Tibial artery (tissue), 4 donors: ENCODE results near the gene ABCC3.

Experiments
- DNase-seq, 2 donors: peaks; one replicate each; pipeline ENCODE4 v3.0.0-alpha.2; 2019
- H3K27ac ChIP-seq, 2 donors: fragments of 200-600 bp; sonication (generic) in 1 of 2; 1 replicate in 1 of 2; 2 replicates in 1 of 2; pipeline ENCODE4 v1.5.1; 2018 to 2019; ENCODE audit warnings: mild to moderate bottlenecking in 1 of 2
- H3K27me3 ChIP-seq, 2 donors: fragments of 200-600 bp; sonication (generic) in 1 of 2; one replicate each; pipeline versions ENCODE4 v1.5.1 to v1.6.0; 2016 to 2019
- H3K36me3 ChIP-seq, 3 donors: fragments of 200-600 bp; sonication (generic) in 2 of 3; one replicate each; pipeline ENCODE4 v1.5.1; 2016 to 2019; ENCODE audit warnings: mild to moderate bottlenecking in 2 of 3
- H3K4me1 ChIP-seq, 4 donors: fragments of 200-600 bp; sonication (generic) in 2 of 4; 1 replicate in 3 of 4; 2 replicates in 1 of 4; pipeline ENCODE4 v1.5.1; 2016 to 2019
- H3K4me3 ChIP-seq, 2 donors: fragments of 200-600 bp; sonication (generic) in 1 of 2; 1 replicate in 1 of 2; 2 replicates in 1 of 2; pipeline ENCODE4 v1.5.1; 2018 to 2019; ENCODE audit warnings: mild to moderate bottlenecking in 2 of 2
- H3K9me3 ChIP-seq, 3 donors: fragments of 200-600 bp; sonication (generic) in 1 of 3; one replicate each; pipeline ENCODE4 v1.5.1; 2016 to 2019
- CTCF ChIP-seq, 2 experiments: fragments of 200-600 bp in 1 of 2; fragments of 450-650 bp in 1 of 2; IDR thresholded peaks; one replicate each; pipeline ENCODE4 v1.5.1; 2017 to 2019; ENCODE audit warnings: antibody characterized with exemption in 2 of 2, mild to moderate bottlenecking in 1 of 2, moderate library complexity in 1 of 2
- intact Hi-C: fragments of 100-400 bp; cut with DNase I; formaldehyde crosslinking; loops from one replicate; pipeline ENCODE4 v1.15.0; 2023; ENCODE audit warnings: low total_unique reads

Gene ABCC3

DNA sequence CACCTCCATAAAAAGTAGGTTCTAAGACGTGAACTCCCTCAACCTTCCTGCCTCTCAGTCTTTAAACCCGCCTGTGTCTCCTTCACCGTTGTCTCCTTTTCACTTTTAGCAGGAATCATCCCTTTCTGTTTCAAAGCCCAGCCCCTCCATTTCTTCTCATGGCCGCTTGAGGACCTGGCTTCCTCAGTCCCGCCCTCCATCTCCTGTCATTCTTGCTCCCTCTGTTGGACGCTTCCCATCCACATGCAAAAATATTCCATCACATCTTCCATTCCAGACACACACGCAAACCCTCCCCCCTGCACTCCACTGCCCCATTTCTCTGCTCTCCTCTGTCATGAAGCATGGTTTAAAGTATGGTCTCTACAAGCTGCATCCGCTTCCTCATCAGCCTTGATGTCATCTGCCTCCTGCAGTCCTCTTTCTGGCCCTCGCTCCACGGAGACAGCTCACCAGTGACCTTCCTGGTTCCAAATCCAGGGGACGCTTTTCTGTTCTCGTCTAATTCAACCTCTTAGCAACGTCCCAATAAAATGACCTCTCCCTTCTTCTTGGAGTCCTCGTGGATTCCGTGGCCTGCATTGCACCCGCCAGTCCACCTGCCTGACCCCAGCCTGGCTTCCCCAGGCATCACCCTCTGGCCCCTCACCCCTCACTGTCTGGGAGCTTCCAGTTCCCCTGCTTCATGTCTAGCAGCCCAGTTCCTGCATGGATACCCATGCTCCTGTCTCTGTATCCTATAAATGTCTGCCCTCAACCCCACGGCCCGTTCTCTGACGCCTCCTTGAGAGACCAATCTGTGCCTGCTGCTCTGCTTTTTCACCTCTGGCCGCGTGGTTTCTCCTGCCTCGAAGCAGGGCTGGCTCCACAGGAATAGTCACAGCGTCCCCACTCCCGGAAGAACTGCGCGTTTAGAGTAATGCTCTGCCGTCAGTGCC, 46.9 kb downstream of the ABCC3 start:
- peak; percentile 59 to 70 for DNase-seq
- Histone ChIP-seq H3K9me3 (no peaks in the 10 kb centered on the region), H3K27me3 (no peaks in the 10 kb centered on the region), H3K36me3 (peaks cover 0 to 11% (median 0%) of the 10 kb centered on the region in 3 donors), H3K27ac (no peak overlapping the region), H3K4me3 (no peak overlapping the region), H3K4me1 (peaks cover 0 to 20% (median 9%) of the 10 kb centered on the region in 4 donors)
- TF ChIP-seq CTCF (IDR thresholded peaks at IDR 0.05), result peak; percentile 53 to 72
- intact Hi-C loops, result loop anchor here (10.0 kb wide), 2 partner anchors 47 to 197 kb away; partner anchors contain the start of gene ABCC3

- no peak overlapping the region for H3K27ac ChIP-seq
- H3K36me3 ChIP-seq, result peaks cover 0 to 11% (median 0%) of the 10 kb centered on the region in 3 donors
- H3K4me1 ChIP-seq, result peaks cover 3 to 29% (median 17%) of the 10 kb centered on the region in 4 donors
- H3K9me3 ChIP-seq, result no peaks in the 10 kb centered on the region
- H3K27me3 ChIP-seq, result no peaks in the 10 kb centered on the region
- intact Hi-C loops, result loop anchor here (10.0 kb wide), 2 partner anchors 48 to 198 kb away; partner anchors contain the start of gene ABCC3
- no peak overlapping the region for H3K4me3 ChIP-seq
- peak in 1 of 2 donors; percentile 25 for DNase-seq
- TF ChIP-seq CTCF (IDR thresholded peaks at IDR 0.05), result no peak
Observed at GRCh38 chr17:50682441-50682840, 47.8 kb downstream of the ABCC3 start.

- H3K27me3 ChIP-seq, result no peaks in the 10 kb centered on the region
- DNase-seq, result peak in 1 of 2 donors; percentile 29
- intact Hi-C loops, result loop anchor here (10.0 kb wide), 2 partner anchors 48 to 198 kb away; partner anchors contain the start of gene ABCC3
- no peak for TF ChIP-seq CTCF (IDR thresholded peaks at IDR 0.05)
- H3K4me3 ChIP-seq, result no peak overlapping the region
- no peak overlapping the region for H3K27ac ChIP-seq
- peaks cover 0 to 7% (median 0%) of the 10 kb centered on the region in 3 donors for H3K36me3 ChIP-seq
- peaks cover 3 to 34% (median 20%) of the 10 kb centered on the region in 4 donors for H3K4me1 ChIP-seq
- no peaks in the 10 kb centered on the region for H3K9me3 ChIP-seq
Observed at GRCh38 chr17:50682938-50683337, 48.3 kb downstream of the ABCC3 start.

DNA sequence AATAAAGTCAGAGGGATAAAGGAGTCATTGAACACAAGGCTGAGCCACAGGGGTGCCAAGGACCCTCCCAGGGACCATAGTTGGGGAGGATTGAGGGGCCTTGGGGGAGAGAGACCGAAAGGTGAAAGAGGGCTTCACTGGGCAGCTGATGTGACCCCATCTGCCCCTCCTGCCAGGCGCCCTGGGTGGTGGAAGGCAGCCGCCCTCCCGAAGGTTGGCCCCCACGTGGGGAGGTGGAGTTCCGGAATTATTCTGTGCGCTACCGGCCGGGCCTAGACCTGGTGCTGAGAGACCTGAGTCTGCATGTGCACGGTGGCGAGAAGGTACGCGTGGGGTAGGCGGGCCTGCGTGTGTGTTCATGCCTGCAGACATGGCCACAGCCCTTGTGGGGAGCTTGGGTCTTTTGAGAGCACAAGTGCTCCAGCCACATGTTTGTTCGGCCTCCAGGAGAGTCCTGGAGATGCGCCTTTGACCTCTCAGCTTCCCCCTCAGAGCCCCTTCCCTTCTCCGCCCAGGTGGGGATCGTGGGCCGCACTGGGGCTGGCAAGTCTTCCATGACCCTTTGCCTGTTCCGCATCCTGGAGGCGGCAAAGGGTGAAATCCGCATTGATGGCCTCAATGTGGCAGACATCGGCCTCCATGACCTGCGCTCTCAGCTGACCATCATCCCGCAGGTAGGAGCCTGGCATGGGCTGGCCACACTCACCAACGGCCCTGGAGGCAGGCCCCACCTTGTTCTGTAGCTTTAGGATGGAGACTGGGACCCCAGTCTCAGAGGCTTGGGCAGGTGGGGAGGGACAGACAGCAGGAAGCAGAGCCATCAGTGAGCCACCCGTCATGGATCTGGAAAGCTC, 49.0 kb downstream of the ABCC3 start:
- Histone ChIP-seq H3K27ac (no peak overlapping the region), H3K36me3 (no peaks in the 10 kb centered on the region), H3K27me3 (no peaks in the 10 kb centered on the region), H3K9me3 (no peaks in the 10 kb centered on the region), H3K4me1 (peaks cover 3 to 39% (median 20%) of the 10 kb centered on the region in 4 donors), H3K4me3 (no peak overlapping the region)
- intact Hi-C loops, result loop anchor here (10.0 kb wide), 2 partner anchors 49 to 199 kb away; partner anchors contain the start of gene ABCC3
- peak in 1 of 2 donors; percentile 63 for DNase-seq
- no peak for TF ChIP-seq CTCF (IDR thresholded peaks at IDR 0.05)

GRCh38 chr17:50684288-50684611, 49.6 kb downstream of the ABCC3 start:
- Histone ChIP-seq H3K27ac (no peak overlapping the region), H3K27me3 (no peaks in the 10 kb centered on the region), H3K36me3 (no peaks in the 10 kb centered on the region), H3K4me1 (peaks cover 3 to 44% (median 24%) of the 10 kb centered on the region in 4 donors), H3K4me3 (no peak overlapping the region), H3K9me3 (no peaks in the 10 kb centered on the region)
- no peak for TF ChIP-seq CTCF (IDR thresholded peaks at IDR 0.05)
- DNase-seq, result no peak
- intact Hi-C loops, result loop anchor here (10.0 kb wide), 2 partner anchors 49 to 199 kb away; partner anchors contain the start of gene ABCC3
